GM19324 (cell line): ENCODE data around the gene TRIM24.

ENCODE experiments used
- ATAC-seq: cut with Tn5 transposase; IDR thresholded peaks from one replicate; pipeline ENCODE4 v1.9.1; 2021; ENCODE audit warnings: mild to moderate bottlenecking, moderate library complexity; ENCODE audit not compliant: unreplicated experiment, low FRiP score

TRIM24 gene

GRCh38 chr7:138565451-138566114 lies 105.5 kb downstream of the TRIM24 start:
- no peak for ATAC-seq

- no peak for ATAC-seq
Measured at GRCh38 chr7:138568655-138569054, 108.6 kb downstream of the TRIM24 start.

- ATAC-seq = no peak
Measured at GRCh38 chr7:138569418-138569817, 109.4 kb downstream of the TRIM24 start.

- no peak for ATAC-seq
Measured at GRCh38 chr7:138570715-138571114, 110.7 kb downstream of the TRIM24 start.

GRCh38 chr7:138573741-138574140 lies 113.7 kb downstream of the TRIM24 start:
- ATAC-seq = no peak

GRCh38 chr7:138575897-138576428 lies 115.9 kb downstream of the TRIM24 start:
- no peak for ATAC-seq

GRCh38 chr7:138579136-138579535 lies 119.1 kb downstream of the TRIM24 start:
- ATAC-seq = no peak

- ATAC-seq = no peak
Measured at GRCh38 chr7:138579671-138580070, 119.6 kb downstream of the TRIM24 start.

- ATAC-seq = no peak
Measured at GRCh38 chr7:138581065-138581464, 121.0 kb downstream of the TRIM24 start.

- ATAC-seq = no peak
Measured at GRCh38 chr7:138584283-138584682, 124.2 kb downstream of the TRIM24 start.

GRCh38 chr7:138584696-138585095 lies 124.6 kb downstream of the TRIM24 start:
- no peak for ATAC-seq

- ATAC-seq = no peak
Measured at GRCh38 chr7:138585283-138585993, 125.4 kb downstream of the TRIM24 start.

- ATAC-seq = no peak
Measured at GRCh38 chr7:138587485-138587884, 127.4 kb downstream of the TRIM24 start.

- no peak for ATAC-seq
Measured at GRCh38 chr7:138588986-138589385, 128.9 kb downstream of the TRIM24 start.

GRCh38 chr7:138590154-138590553 lies 130.1 kb downstream of the TRIM24 start:
- no peak for ATAC-seq

GRCh38 chr7:138595454-138595853 lies 135.4 kb downstream of the TRIM24 start:
- ATAC-seq = no peak

GRCh38 chr7:138602451-138602850 lies 142.4 kb downstream of the TRIM24 start:
- ATAC-seq = no peak

GRCh38 chr7:138603549-138604318 lies 143.7 kb downstream of the TRIM24 start:
- no peak for ATAC-seq

GRCh38 chr7:138606236-138606635 lies 146.2 kb downstream of the TRIM24 start:
- no peak for ATAC-seq

- no peak for ATAC-seq
Measured at GRCh38 chr7:138607216-138608126, 147.4 kb downstream of the TRIM24 start.
